Neural cell (in vitro differentiated cells): Measurements from ENCODE around the gene IGSF3. TPM values are rescaled to one million over a fixed set of nuclear protein-coding genes. Genes with fewer than 3 reads are reported as not detected.

Experiments
- H2AFZ ChIP-seq: fragments of 200-600, 300-800 bp; sonication (generic), shearing (Covaris generic); 2 replicates; pipeline ENCODE4 v1.6.0; 2014; ENCODE audit warnings: low read depth, mild to moderate bottlenecking, antibody characterized with exemption, low read length, moderate library complexity
- H3F3A ChIP-seq: fragments of 200-600 bp; shearing (Covaris generic); 2 replicates; pipeline ENCODE4 v1.6.1; 2016; ENCODE audit warnings: mild to moderate bottlenecking, moderate library complexity, mixed read lengths, antibody characterized with exemption, low read length; ENCODE audit not compliant: insufficient read depth, poor library complexity, severe bottlenecking
- H3K27ac ChIP-seq: fragments of 200-600, 300-800 bp; sonication (generic), shearing (Covaris generic); 2 replicates; pipeline ENCODE4 v1.5.1; 2014; ENCODE audit warnings: mild to moderate bottlenecking, low read length, moderate library complexity
- H3K27me3 ChIP-seq: fragments of 300-800, 200-600 bp; sonication (generic), shearing (Covaris generic); 2 replicates; pipeline ENCODE4 v1.6.0; 2014; ENCODE audit warnings: mild to moderate bottlenecking, low read depth, low read length, moderate library complexity; ENCODE audit not compliant: insufficient read depth
- H3K36me3 ChIP-seq: fragments of 300-800, 200-600 bp; sonication (generic), shearing (Covaris generic); 2 replicates; pipeline ENCODE4 v1.5.1; 2014; ENCODE audit warnings: mild to moderate bottlenecking, antibody characterized with exemption, low read length, moderate library complexity; ENCODE audit not compliant: insufficient read depth
- H3K4me2 ChIP-seq: fragments of 300-800, 200-600 bp; sonication (generic), shearing (Covaris generic); 2 replicates; pipeline ENCODE4 v1.6.0; 2014; ENCODE audit warnings: mild to moderate bottlenecking, low read length
- H3K4me3 ChIP-seq: fragments of 300-800, 200-600 bp; sonication (generic), shearing (Covaris generic); 2 replicates; pipeline ENCODE4 v1.5.1; 2014; ENCODE audit warnings: mild to moderate bottlenecking, low read length, moderate library complexity
- H3K79me2 ChIP-seq: fragments of 200-600 bp; shearing (Covaris generic); replicated peaks from 2 replicates; pipeline ENCODE4 v1.6.0; 2014; ENCODE audit warnings: mild to moderate bottlenecking, low read length, moderate library complexity; ENCODE audit not compliant: insufficient read depth
- H3K9ac ChIP-seq: fragments of 300-800, 200-600 bp; sonication (generic), shearing (Covaris generic); 2 replicates; pipeline ENCODE4 v1.6.1; 2016; ENCODE audit warnings: mild to moderate bottlenecking, low read length, mixed read lengths
- H3K9me2 ChIP-seq: fragments of 200-600 bp; shearing (Covaris generic); 2 replicates; pipeline ENCODE4 v1.6.1; 2016; ENCODE audit warnings: mild to moderate bottlenecking, low read length, mixed read lengths; ENCODE audit not compliant: insufficient read depth
- H3K9me3 ChIP-seq: fragments of 200-600, 300-800 bp; sonication (generic), shearing (Covaris generic); 2 replicates; pipeline ENCODE4 v1.6.1; 2016; ENCODE audit warnings: mild to moderate bottlenecking, mixed run types, low read length, moderate library complexity, mixed read lengths
- H4K20me1 ChIP-seq: fragments of 200-600 bp; shearing (Covaris generic); 2 replicates; pipeline ENCODE4 v1.6.1; 2016; ENCODE audit warnings: mild to moderate bottlenecking, mixed run types; ENCODE audit not compliant: insufficient read depth
- EP300 ChIP-seq: fragments of 450-650 bp; conservative IDR thresholded peaks from 2 replicates; pipeline ENCODE4 v1.6.1; 2014; ENCODE audit warnings: antibody characterized with exemption, mild to moderate bottlenecking, moderate library complexity; ENCODE audit not compliant: poor library complexity, severe bottlenecking
- MXI1 ChIP-seq: fragments of 450-650 bp; conservative IDR thresholded peaks from 2 replicates; pipeline ENCODE4 v1.6.1; 2014; ENCODE audit warnings: antibody characterized with exemption, mild to moderate bottlenecking; ENCODE audit not compliant: poor library complexity, severe bottlenecking
- POLR2AphosphoS5 ChIP-seq: IDR thresholded peaks from 2 replicates; pipeline ENCODE4 v1.6.1; 2012
- RAD21 ChIP-seq: fragments of 450-650 bp; conservative IDR thresholded peaks from 2 replicates; pipeline ENCODE4 v1.6.1; 2014; ENCODE audit warnings: antibody characterized with exemption, mild to moderate bottlenecking, moderate library complexity
- SMC3 ChIP-seq: fragments of 450-650 bp; conservative IDR thresholded peaks from 2 replicates; pipeline ENCODE4 v1.6.1; 2014; ENCODE audit warnings: antibody characterized with exemption, mild to moderate bottlenecking, moderate library complexity; ENCODE audit not compliant: poor library complexity
- TAF1 ChIP-seq: IDR thresholded peaks from 2 replicates; pipeline ENCODE4 v1.6.1; 2012; ENCODE audit warnings: low read depth
- polyA plus RNA-seq: library from polyadenylated mRNA; depleted of rRNA; stranded (reverse); fragments of >200 nt; gene quantifications from 2 replicates; pipeline ENCODE4 v1.2.3, GENCODE V29; 2014
- TF ChIP-seq, protein P1 (sequence below): fragments of 450-650 bp; IDR thresholded peaks from 2 replicates; pipeline ENCODE4 v1.5.1; 2014; ENCODE audit warnings: antibody characterized with exemption, mild to moderate bottlenecking, moderate library complexity; ENCODE audit not compliant: poor library complexity, severe bottlenecking
- TF ChIP-seq, protein P2 (sequence below): IDR thresholded peaks from 2 replicates; pipeline ENCODE4 v1.6.1; 2012; ENCODE audit warnings: borderline replicate concordance

IGSF3 gene
- polyA plus RNA-seq, 1 donor from 2014 or later = 81.4 TPM

DNA sequence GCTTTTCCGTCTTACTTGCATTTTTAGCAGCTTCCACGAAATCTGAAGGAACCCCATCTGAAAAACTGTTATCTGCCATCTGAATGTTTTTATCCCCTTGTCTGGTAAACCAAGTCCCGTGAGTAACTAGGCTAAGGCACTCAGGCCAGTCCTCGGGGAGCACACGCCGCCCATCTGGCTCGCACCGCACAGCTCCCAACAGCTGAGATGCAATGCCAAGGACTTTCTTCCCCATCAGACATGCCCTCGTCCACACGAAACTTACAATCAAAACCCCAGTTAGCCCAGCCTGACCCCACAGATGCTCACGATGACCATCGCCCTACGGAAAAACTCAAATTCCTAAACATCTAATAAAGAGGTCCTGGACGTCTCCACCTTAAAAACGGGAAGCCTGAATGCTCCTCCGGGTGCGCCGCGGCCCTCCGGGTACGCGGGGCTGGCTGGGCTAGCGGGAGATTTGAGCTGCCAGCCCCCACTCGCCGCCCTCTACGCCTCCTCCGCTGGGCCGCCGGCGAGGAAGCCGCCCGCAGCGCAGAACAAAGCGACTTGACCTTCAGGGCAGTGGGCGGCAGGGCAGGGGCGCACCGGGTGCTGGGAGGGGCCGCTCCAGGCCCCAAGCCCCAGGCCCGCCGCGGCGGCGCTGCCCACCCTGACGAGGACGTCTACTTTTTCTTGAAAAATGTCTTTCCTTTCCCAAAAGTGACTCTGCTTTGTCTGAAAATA is 133.4 kb downstream of the IGSF3 start:
- no peaks in the 10 kb centered on the region for H3K9me2 ChIP-seq
- no peaks in the 10 kb centered on the region for H3K9me3 ChIP-seq
- H2AFZ ChIP-seq = no peak overlapping the region
- no peak overlapping the region for H3K4me3 ChIP-seq
- no peak overlapping the region for H3K9ac ChIP-seq
- H3F3A ChIP-seq = no peaks in the 10 kb centered on the region
- H3K27ac ChIP-seq = no peak overlapping the region
- no peaks in the 10 kb centered on the region for H3K27me3 ChIP-seq
- TF ChIP-seq POLR2AphosphoS5 = no peak
- no peak for TF ChIP-seq MXI1
- no peak for TF ChIP-seq EP300
- no peak for TF ChIP-seq SMC3
- TF ChIP-seq, protein P1, sequence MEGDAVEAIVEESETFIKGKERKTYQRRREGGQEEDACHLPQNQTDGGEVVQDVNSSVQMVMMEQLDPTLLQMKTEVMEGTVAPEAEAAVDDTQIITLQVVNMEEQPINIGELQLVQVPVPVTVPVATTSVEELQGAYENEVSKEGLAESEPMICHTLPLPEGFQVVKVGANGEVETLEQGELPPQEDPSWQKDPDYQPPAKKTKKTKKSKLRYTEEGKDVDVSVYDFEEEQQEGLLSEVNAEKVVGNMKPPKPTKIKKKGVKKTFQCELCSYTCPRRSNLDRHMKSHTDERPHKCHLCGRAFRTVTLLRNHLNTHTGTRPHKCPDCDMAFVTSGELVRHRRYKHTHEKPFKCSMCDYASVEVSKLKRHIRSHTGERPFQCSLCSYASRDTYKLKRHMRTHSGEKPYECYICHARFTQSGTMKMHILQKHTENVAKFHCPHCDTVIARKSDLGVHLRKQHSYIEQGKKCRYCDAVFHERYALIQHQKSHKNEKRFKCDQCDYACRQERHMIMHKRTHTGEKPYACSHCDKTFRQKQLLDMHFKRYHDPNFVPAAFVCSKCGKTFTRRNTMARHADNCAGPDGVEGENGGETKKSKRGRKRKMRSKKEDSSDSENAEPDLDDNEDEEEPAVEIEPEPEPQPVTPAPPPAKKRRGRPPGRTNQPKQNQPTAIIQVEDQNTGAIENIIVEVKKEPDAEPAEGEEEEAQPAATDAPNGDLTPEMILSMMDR = no peak
- no peak for TF ChIP-seq TAF1
- TF ChIP-seq RAD21 = no peak
- TF ChIP-seq, protein P2, sequence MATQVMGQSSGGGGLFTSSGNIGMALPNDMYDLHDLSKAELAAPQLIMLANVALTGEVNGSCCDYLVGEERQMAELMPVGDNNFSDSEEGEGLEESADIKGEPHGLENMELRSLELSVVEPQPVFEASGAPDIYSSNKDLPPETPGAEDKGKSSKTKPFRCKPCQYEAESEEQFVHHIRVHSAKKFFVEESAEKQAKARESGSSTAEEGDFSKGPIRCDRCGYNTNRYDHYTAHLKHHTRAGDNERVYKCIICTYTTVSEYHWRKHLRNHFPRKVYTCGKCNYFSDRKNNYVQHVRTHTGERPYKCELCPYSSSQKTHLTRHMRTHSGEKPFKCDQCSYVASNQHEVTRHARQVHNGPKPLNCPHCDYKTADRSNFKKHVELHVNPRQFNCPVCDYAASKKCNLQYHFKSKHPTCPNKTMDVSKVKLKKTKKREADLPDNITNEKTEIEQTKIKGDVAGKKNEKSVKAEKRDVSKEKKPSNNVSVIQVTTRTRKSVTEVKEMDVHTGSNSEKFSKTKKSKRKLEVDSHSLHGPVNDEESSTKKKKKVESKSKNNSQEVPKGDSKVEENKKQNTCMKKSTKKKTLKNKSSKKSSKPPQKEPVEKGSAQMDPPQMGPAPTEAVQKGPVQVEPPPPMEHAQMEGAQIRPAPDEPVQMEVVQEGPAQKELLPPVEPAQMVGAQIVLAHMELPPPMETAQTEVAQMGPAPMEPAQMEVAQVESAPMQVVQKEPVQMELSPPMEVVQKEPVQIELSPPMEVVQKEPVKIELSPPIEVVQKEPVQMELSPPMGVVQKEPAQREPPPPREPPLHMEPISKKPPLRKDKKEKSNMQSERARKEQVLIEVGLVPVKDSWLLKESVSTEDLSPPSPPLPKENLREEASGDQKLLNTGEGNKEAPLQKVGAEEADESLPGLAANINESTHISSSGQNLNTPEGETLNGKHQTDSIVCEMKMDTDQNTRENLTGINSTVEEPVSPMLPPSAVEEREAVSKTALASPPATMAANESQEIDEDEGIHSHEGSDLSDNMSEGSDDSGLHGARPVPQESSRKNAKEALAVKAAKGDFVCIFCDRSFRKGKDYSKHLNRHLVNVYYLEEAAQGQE = no peak
- H3K79me2 ChIP-seq = no peaks in the 10 kb centered on the region
- no peaks in the 10 kb centered on the region for H4K20me1 ChIP-seq
- H3K4me2 ChIP-seq = no peak overlapping the region
- H3K36me3 ChIP-seq = no peaks in the 10 kb centered on the region

DNA sequence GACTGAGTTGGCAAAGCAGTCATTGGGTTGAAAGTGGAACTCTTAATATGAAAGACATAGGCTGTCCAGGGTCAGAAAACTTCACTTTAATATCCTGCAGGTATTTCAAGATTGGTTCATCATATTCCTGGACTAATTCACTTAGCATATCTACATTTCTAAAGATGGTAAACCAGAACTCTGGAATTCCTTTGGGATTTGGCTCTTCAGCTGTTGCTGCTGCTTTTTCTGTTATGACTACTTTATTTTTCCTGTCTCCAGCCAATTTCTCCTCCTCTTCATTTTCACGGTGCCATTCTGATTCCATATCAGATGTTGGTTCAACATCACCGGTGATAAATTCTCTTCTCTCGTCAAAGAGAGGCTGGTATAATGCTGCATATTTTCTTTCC is 134.1 kb downstream of the IGSF3 start:
- no peak for TF ChIP-seq SMC3
- no peak overlapping the region for H3K9ac ChIP-seq
- no peaks in the 10 kb centered on the region for H3K36me3 ChIP-seq
- H3F3A ChIP-seq = no peaks in the 10 kb centered on the region
- no peaks in the 10 kb centered on the region for H3K9me3 ChIP-seq
- H3K27me3 ChIP-seq = no peaks in the 10 kb centered on the region
- no peak overlapping the region for H3K4me2 ChIP-seq
- no peaks in the 10 kb centered on the region for H3K9me2 ChIP-seq
- H2AFZ ChIP-seq = no peak overlapping the region
- no peaks in the 10 kb centered on the region for H3K79me2 ChIP-seq
- no peak overlapping the region for H3K27ac ChIP-seq
- H3K4me3 ChIP-seq = no peak overlapping the region
- no peaks in the 10 kb centered on the region for H4K20me1 ChIP-seq
